PFSK-1 (cell line): ENCODE measurements around the gene LIMA1.

Experiments
- POLR2AphosphoS5 ChIP-seq: IDR thresholded peaks from 2 replicates; pipeline ENCODE4 v1.6.1; 2012; ENCODE audit warnings: low read depth, mild to moderate bottlenecking, control low read depth, low read length, moderate library complexity
- SIN3A ChIP-seq: IDR thresholded peaks from 2 replicates; pipeline ENCODE4 v1.6.1; 2012; ENCODE audit warnings: mild to moderate bottlenecking, low read length, moderate library complexity, borderline replicate concordance; ENCODE audit not compliant: insufficient read depth
- TAF1 ChIP-seq: IDR thresholded peaks from 2 replicates; pipeline ENCODE4 v1.6.1; 2012; ENCODE audit warnings: low read length, control low read depth, borderline replicate concordance; ENCODE audit not compliant: insufficient read depth
- TF ChIP-seq, protein P1 (sequence below), 2 experiments: IDR thresholded peaks; 2 replicates each; pipeline versions ENCODE4 v1.6.1 to v1.8.0; 2011 to 2012; ENCODE audit warnings: low read depth in 2 of 2, low read length in 2 of 2, control low read depth in 1 of 2, inconsistent platforms in 1 of 2, mild to moderate bottlenecking in 1 of 2, moderate library complexity in 1 of 2; ENCODE audit not compliant: insufficient read depth in 1 of 2

DNA sequence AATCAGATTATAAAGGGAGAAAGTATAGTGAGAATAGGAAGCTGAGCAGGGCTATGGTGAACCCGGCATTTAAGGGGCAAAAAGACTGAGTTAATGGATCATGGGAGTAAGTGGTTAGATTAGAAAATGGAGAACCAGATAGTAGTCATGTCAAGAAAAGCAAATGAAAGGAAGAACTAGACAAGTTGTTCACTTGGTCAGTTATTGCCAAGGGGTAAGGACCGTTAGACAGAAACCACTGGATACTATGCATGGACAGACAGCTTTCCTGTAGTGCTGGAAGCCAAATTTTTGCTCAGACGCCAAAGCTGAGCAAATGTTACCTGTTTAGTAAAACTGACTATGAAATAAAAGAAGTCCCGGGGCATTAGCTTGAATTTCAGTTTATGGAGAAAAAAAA lies 3.8 kb downstream of the LIMA1 start:
- TF ChIP-seq POLR2AphosphoS5, result no peak
- TF ChIP-seq TAF1, result no peak
- TF ChIP-seq, protein P1, sequence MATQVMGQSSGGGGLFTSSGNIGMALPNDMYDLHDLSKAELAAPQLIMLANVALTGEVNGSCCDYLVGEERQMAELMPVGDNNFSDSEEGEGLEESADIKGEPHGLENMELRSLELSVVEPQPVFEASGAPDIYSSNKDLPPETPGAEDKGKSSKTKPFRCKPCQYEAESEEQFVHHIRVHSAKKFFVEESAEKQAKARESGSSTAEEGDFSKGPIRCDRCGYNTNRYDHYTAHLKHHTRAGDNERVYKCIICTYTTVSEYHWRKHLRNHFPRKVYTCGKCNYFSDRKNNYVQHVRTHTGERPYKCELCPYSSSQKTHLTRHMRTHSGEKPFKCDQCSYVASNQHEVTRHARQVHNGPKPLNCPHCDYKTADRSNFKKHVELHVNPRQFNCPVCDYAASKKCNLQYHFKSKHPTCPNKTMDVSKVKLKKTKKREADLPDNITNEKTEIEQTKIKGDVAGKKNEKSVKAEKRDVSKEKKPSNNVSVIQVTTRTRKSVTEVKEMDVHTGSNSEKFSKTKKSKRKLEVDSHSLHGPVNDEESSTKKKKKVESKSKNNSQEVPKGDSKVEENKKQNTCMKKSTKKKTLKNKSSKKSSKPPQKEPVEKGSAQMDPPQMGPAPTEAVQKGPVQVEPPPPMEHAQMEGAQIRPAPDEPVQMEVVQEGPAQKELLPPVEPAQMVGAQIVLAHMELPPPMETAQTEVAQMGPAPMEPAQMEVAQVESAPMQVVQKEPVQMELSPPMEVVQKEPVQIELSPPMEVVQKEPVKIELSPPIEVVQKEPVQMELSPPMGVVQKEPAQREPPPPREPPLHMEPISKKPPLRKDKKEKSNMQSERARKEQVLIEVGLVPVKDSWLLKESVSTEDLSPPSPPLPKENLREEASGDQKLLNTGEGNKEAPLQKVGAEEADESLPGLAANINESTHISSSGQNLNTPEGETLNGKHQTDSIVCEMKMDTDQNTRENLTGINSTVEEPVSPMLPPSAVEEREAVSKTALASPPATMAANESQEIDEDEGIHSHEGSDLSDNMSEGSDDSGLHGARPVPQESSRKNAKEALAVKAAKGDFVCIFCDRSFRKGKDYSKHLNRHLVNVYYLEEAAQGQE (IDR thresholded peaks at IDR 0.05; ENCODE audit: insufficient read depth in 1 of 2, low read depth in 2 of 2, low read length in 2 of 2), result no peak
- no peak for TF ChIP-seq SIN3A
